ENCODE measurements around the gene IL9. TPM values are rescaled to one million over a fixed set of nuclear protein-coding genes. Genes with fewer than 3 reads are reported as not detected.

The IL9 gene
- total and polyA plus RNA-seq, 2 of the 4 experiments (the other 2 are of a cell fraction) = not detected

GRCh38 chr5:135887447-135887864 is 8.2 kb downstream of the IL9 start:
- Histone ChIP-seq H3K9me3 (ENCODE audit: control insufficient read depth, insufficient read depth, low read length) (no peaks in the 10 kb centered on the region), H2AK5ac (ENCODE audit: low read depth, low read length) (no peak overlapping the region), H3K27me3 (ENCODE audit: control insufficient read depth, insufficient read depth, low read length) (peaks cover 20% of the 10 kb centered on the region), H3K9me1 (ENCODE audit: insufficient read depth, low read length) (no peaks in the 10 kb centered on the region), H2BK20ac (ENCODE audit: low read depth, low read length) (no peak overlapping the region), H4K91ac (ENCODE audit: insufficient read depth, low read depth, low read length) (no peak overlapping the region), H4K20me1 (ENCODE audit: insufficient read depth, low read length) (no peaks in the 10 kb centered on the region), H3K4me2 (ENCODE audit: low read depth, low read length) (peak overlapping the region; percentile 3; the same call in 1 of the 2 replicates), H2BK5ac (ENCODE audit: low read depth, low read length, poor library complexity, severe bottlenecking) (no peak overlapping the region), H3K79me1 (ENCODE audit: low read depth in 1 of 2, low read length in 2 of 2) (no peaks in the 10 kb centered on the region), H3K23ac (ENCODE audit: low read depth, low read length) (no peak overlapping the region), H3K36me3 (ENCODE audit: control insufficient read depth, insufficient read depth, low read length) (no peaks in the 10 kb centered on the region), H3K4me1 (ENCODE audit: control insufficient read depth, insufficient read depth, low read length) (peaks cover 9% of the 10 kb centered on the region; the same call in 1 of the 2 replicates), H3K27ac (ENCODE audit: insufficient read depth, low read length) (no peak overlapping the region), H2AFZ (replicated peaks; ENCODE audit: low read length, poor library complexity) (peak overlapping the region; percentile 69), H3K14ac (replicated peaks; ENCODE audit: low read depth, low read length) (no peak overlapping the region), H2BK15ac (ENCODE audit: low read depth, low read length) (no peak overlapping the region), H4K8ac (ENCODE audit: low read depth in 2 of 2, low read length in 2 of 2) (no peak overlapping the region), H3K56ac (ENCODE audit: extremely low read depth, insufficient read depth, low read length) (no peak overlapping the region), H2BK120ac (ENCODE audit: low read depth, low read length) (no peak overlapping the region), H3K4me3 (ENCODE audit: insufficient read depth, low read depth, low read length) (no peak overlapping the region), H2AK9ac (replicated peaks; ENCODE audit: low read depth, low read length, poor library complexity) (no peak overlapping the region), H3K18ac (ENCODE audit: low read depth, low read length) (no peak overlapping the region), H3K9ac (ENCODE audit: low read depth, low read length) (no peak overlapping the region), H3K4ac (ENCODE audit: low read depth, low read length) (no peak overlapping the region), H4K5ac (ENCODE audit: low read depth, low read length) (no peak overlapping the region)
- ChIA-PET CTCF (interaction anchor here (1.0 to 2.1 kb wide), 3 partner anchors 195 to 324 kb away, joined by 3 to 18 read pairs (median 4); no protein-coding TSS in a partner anchor), POLR2A (ENCODE audit: unreplicated experiment) (no interaction called here)
- ATAC-seq (ENCODE audit: low read depth) (peak; percentile 93), DNase-seq (peak; percentile 69)
- BruUV-seq (replicated peaks) = no TSS peak
- dilution Hi-C loops (cut with HindIII; ENCODE audit: low sequenced_read_pairs, unreplicated experiment) = no loop called here
- intact Hi-C loops (cut with micrococcal nuclease) = loop anchor here (1.0 to 10.0 kb wide), 6 partner anchors 130 to 537 kb away; no protein-coding TSS in a partner anchor
- TF ChIP-seq MXI1 (IDR thresholded peaks at IDR 0.05; ENCODE audit: borderline replicate concordance, low read depth, low read length) (no peak), RFX5 (IDR thresholded peaks at IDR 0.05; ENCODE audit: low read depth, low read length) (no peak), MAZ (IDR thresholded peaks at IDR 0.05; ENCODE audit: borderline replicate concordance, low read depth, low read length) (no peak), USF2 (IDR thresholded peaks at IDR 0.05; ENCODE audit: low read depth, low read length) (no peak), CHD1 (IDR thresholded peaks at IDR 0.05; ENCODE audit: low read depth, low read length) (no peak), SMC3 (IDR thresholded peaks at IDR 0.05; ENCODE audit: low read depth, low read length) (peak; percentile 94), NFE2L2 (IDR thresholded peaks at IDR 0.05; ENCODE audit: low read depth, low read length) (no peak), MAFK (IDR thresholded peaks at IDR 0.05; ENCODE audit: low read depth, low read length) (no peak), RCOR1 (IDR thresholded peaks at IDR 0.05; ENCODE audit: insufficient replicate concordance, low read length) (no peak), CEBPB (IDR thresholded peaks at IDR 0.05; ENCODE audit: low read depth, low read length) (no peak), BHLHE40 (IDR thresholded peaks at IDR 0.05; ENCODE audit: low read depth, low read length) (no peak), RAD21 (IDR thresholded peaks at IDR 0.05; ENCODE audit: low read length) (peak; percentile 95), POLR2A (IDR thresholded peaks at IDR 0.05; ENCODE audit: low read depth, low read length) (peak; percentile 39; the same call in 1 of the 2 replicates), FOS (IDR thresholded peaks at IDR 0.05; ENCODE audit: low read depth, low read length) (no peak)
- TF ChIP-seq, protein P1, sequence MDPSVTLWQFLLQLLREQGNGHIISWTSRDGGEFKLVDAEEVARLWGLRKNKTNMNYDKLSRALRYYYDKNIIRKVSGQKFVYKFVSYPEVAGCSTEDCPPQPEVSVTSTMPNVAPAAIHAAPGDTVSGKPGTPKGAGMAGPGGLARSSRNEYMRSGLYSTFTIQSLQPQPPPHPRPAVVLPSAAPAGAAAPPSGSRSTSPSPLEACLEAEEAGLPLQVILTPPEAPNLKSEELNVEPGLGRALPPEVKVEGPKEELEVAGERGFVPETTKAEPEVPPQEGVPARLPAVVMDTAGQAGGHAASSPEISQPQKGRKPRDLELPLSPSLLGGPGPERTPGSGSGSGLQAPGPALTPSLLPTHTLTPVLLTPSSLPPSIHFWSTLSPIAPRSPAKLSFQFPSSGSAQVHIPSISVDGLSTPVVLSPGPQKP (IDR thresholded peaks at IDR 0.05; ENCODE audit: borderline replicate concordance, low read depth, low read length) = no peak
- TF ChIP-seq, protein P2, sequence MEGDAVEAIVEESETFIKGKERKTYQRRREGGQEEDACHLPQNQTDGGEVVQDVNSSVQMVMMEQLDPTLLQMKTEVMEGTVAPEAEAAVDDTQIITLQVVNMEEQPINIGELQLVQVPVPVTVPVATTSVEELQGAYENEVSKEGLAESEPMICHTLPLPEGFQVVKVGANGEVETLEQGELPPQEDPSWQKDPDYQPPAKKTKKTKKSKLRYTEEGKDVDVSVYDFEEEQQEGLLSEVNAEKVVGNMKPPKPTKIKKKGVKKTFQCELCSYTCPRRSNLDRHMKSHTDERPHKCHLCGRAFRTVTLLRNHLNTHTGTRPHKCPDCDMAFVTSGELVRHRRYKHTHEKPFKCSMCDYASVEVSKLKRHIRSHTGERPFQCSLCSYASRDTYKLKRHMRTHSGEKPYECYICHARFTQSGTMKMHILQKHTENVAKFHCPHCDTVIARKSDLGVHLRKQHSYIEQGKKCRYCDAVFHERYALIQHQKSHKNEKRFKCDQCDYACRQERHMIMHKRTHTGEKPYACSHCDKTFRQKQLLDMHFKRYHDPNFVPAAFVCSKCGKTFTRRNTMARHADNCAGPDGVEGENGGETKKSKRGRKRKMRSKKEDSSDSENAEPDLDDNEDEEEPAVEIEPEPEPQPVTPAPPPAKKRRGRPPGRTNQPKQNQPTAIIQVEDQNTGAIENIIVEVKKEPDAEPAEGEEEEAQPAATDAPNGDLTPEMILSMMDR (conservative IDR thresholded peaks at IDR 0.05; ENCODE audit: low read depth, low read length) = peak; percentile 91
- in situ Hi-C loops (cut with MboI; ENCODE audit: low sequenced_read_pairs) = loop anchor here (5.0 kb wide), 2 partner anchors 195 to 325 kb away; no protein-coding TSS in a partner anchor
- 0% methylated on average over 1 of the region's 8 CpGs; no CpG with 5 or more reads in 1 of the 2 experiments for WGBS, 2 experiments (ENCODE audit: extremely low coverage in 2 of 2, insufficient read length in 1 of 2)

Data from IMR-90 (cell line).